Tibial nerve (tissue), 4 donors: ENCODE results near the gene ALKBH1. TPM values are rescaled to one million over a fixed set of nuclear protein-coding genes. Genes with fewer than 3 reads are reported as not detected.

ENCODE experiments used
- DNase-seq, 2 donors: peaks; one replicate each; pipeline ENCODE4 v3.0.0-alpha.2; 2019; ENCODE audit warnings: low spot score in 2 of 2
- H3K27ac ChIP-seq, 4 donors: fragments of 200-600 bp; sonication (generic) in 3 of 4; one replicate each; pipeline ENCODE4 v1.5.1; 2017 to 2019; ENCODE audit warnings: mild to moderate bottlenecking in 1 of 4
- H3K27me3 ChIP-seq, 2 donors: fragments of 200-600 bp; sonication (generic) in 1 of 2; one replicate each; pipeline versions ENCODE4 v1.5.1 to v1.6.0; 2017 to 2019
- H3K36me3 ChIP-seq, 3 donors: fragments of 200-600 bp; sonication (generic); one replicate each; pipeline ENCODE4 v1.5.1; 2018 to 2019
- H3K4me1 ChIP-seq, 4 donors: fragments of 200-600 bp; sonication (generic) in 3 of 4; one replicate each; pipeline ENCODE4 v1.5.1; 2017 to 2019
- H3K4me3 ChIP-seq, 4 donors: fragments of 200-600 bp; sonication (generic) in 3 of 4; one replicate each; pipeline ENCODE4 v1.5.1; 2017 to 2019; ENCODE audit warnings: mild to moderate bottlenecking in 1 of 4, moderate library complexity in 1 of 4
- H3K9me3 ChIP-seq, 4 donors: fragments of 200-600 bp; sonication (generic) in 3 of 4; one replicate each; pipeline ENCODE4 v1.5.1; 2017 to 2019
- CTCF ChIP-seq, 5 experiments: fragments of 200-600 bp in 3 of 5; fragments of 450-650 bp in 2 of 5; sonication (generic) in 3 of 5; IDR thresholded peaks; one replicate each; pipeline ENCODE4 v1.5.1; 2016 to 2019; ENCODE audit warnings: antibody characterized with exemption in 5 of 5, mild to moderate bottlenecking in 3 of 5, moderate library complexity in 2 of 5
- EP300 ChIP-seq, 2 donors: sonication (generic); formaldehyde crosslinking; IDR thresholded peaks; one replicate each; pipeline ENCODE4 v1.6.1; 2017; ENCODE audit warnings: antibody characterized with exemption in 2 of 2, mild to moderate bottlenecking in 1 of 2
- POLR2A ChIP-seq, 2 donors: fragments of 450-650 bp; IDR thresholded peaks; one replicate each; pipeline ENCODE4 v1.6.1; 2017; ENCODE audit warnings: antibody characterized with exemption in 2 of 2, mild to moderate bottlenecking in 2 of 2, moderate library complexity in 2 of 2
- WGBS, 2 donors: methylation state at CpG; one replicate each; pipeline ENCODE4 v1.1.5; 2018; 5-methylcytosine and 5-hydroxymethylcytosine counted together
- total RNA-seq, 4 donors: library from RNA; depleted of rRNA; stranded (reverse); fragments of >200 nt; gene quantifications; one replicate each; pipeline ENCODE4 v1.1.0, GENCODE V29; 2016

The ALKBH1 gene
- total RNA-seq, 4 donors from 2014 or later = 9.6 to 17.0 (median 13.1) TPM

- Histone ChIP-seq H3K9me3 (no peaks in the 10 kb centered on the region), H3K4me3 (no peak overlapping the region), H3K27me3 (no peaks in the 10 kb centered on the region), H3K4me1 (peaks cover 0 to 4% (median 2%) of the 10 kb centered on the region in 4 donors), H3K27ac (no peak overlapping the region), H3K36me3 (peaks cover 0 to 72% (median 12%) of the 10 kb centered on the region in 3 donors)
- WGBS, 2 donors = 83% methylated on average over 2 of the region's 2 CpGs
- TF ChIP-seq CTCF (IDR thresholded peaks at IDR 0.05) (no peak), POLR2A (IDR thresholded peaks at IDR 0.05) (no peak), EP300 (IDR thresholded peaks at IDR 0.05) (no peak)
- no peak for DNase-seq
Observed at GRCh38 chr14:77741438-77741837, 33.6 kb upstream of the ALKBH1 start.

- Histone ChIP-seq H3K4me3 (no peak overlapping the region), H3K4me1 (peaks cover 0 to 4% (median 0%) of the 10 kb centered on the region in 4 donors), H3K36me3 (peaks cover 0 to 77% (median 19%) of the 10 kb centered on the region in 3 donors), H3K27me3 (no peaks in the 10 kb centered on the region), H3K9me3 (no peaks in the 10 kb centered on the region), H3K27ac (no peak overlapping the region)
- DNase-seq = no peak
- WGBS, 2 donors = 72 to 76% methylated on average over 7 of the region's 7 CpGs
- TF ChIP-seq EP300 (IDR thresholded peaks at IDR 0.05) (no peak), CTCF (IDR thresholded peaks at IDR 0.05) (no peak), POLR2A (IDR thresholded peaks at IDR 0.05) (no peak)
Observed at GRCh38 chr14:77738559-77739250, 30.9 kb upstream of the ALKBH1 start.

GRCh38 chr14:77730976-77731497 lies 23.2 kb upstream of the ALKBH1 start:
- H3K4me3 ChIP-seq = no peak overlapping the region
- DNase-seq = no peak
- no peak overlapping the region for H3K27ac ChIP-seq
- TF ChIP-seq POLR2A (IDR thresholded peaks at IDR 0.05) (no peak), CTCF (IDR thresholded peaks at IDR 0.05) (no peak)
- H3K36me3 ChIP-seq = peaks cover 3 to 99% (median 45%) of the 10 kb centered on the region in 3 donors
- no peaks in the 10 kb centered on the region for H3K4me1 ChIP-seq
- H3K9me3 ChIP-seq = no peaks in the 10 kb centered on the region
- H3K27me3 ChIP-seq = no peaks in the 10 kb centered on the region
- WGBS, 2 donors = 81 to 83% methylated on average over 3 of the region's 3 CpGs

GRCh38 chr14:77722301-77722700 lies 14.5 kb upstream of the ALKBH1 start:
- Histone ChIP-seq H3K4me1 (no peaks in the 10 kb centered on the region), H3K9me3 (no peaks in the 10 kb centered on the region), H3K4me3 (no peak overlapping the region), H3K27me3 (no peaks in the 10 kb centered on the region), H3K27ac (no peak overlapping the region), H3K36me3 (peaks cover 3 to 96% (median 5%) of the 10 kb centered on the region in 3 donors)
- TF ChIP-seq EP300 (IDR thresholded peaks at IDR 0.05) (no peak), CTCF (IDR thresholded peaks at IDR 0.05) (no peak), POLR2A (IDR thresholded peaks at IDR 0.05) (no peak)
- 95 to 96% methylated on average over 3 of the region's 3 CpGs for WGBS, 2 donors
- no peak for DNase-seq

GRCh38 chr14:77721437-77721836 lies 13.6 kb upstream of the ALKBH1 start:
- H3K4me1 ChIP-seq = no peaks in the 10 kb centered on the region
- no peak for TF ChIP-seq CTCF (IDR thresholded peaks at IDR 0.05)
- no peak for TF ChIP-seq POLR2A (IDR thresholded peaks at IDR 0.05)
- H3K36me3 ChIP-seq = peaks cover 3 to 96% (median 5%) of the 10 kb centered on the region in 3 donors
- H3K9me3 ChIP-seq = no peaks in the 10 kb centered on the region
- no peak overlapping the region for H3K27ac ChIP-seq
- no peaks in the 10 kb centered on the region for H3K27me3 ChIP-seq
- H3K4me3 ChIP-seq = no peak overlapping the region
- no peak for DNase-seq
- 89% methylated on average over 5 of the region's 5 CpGs for WGBS, 2 donors
